ENCODE measurements around the gene MTCL1.

The MTCL1 gene

DNA sequence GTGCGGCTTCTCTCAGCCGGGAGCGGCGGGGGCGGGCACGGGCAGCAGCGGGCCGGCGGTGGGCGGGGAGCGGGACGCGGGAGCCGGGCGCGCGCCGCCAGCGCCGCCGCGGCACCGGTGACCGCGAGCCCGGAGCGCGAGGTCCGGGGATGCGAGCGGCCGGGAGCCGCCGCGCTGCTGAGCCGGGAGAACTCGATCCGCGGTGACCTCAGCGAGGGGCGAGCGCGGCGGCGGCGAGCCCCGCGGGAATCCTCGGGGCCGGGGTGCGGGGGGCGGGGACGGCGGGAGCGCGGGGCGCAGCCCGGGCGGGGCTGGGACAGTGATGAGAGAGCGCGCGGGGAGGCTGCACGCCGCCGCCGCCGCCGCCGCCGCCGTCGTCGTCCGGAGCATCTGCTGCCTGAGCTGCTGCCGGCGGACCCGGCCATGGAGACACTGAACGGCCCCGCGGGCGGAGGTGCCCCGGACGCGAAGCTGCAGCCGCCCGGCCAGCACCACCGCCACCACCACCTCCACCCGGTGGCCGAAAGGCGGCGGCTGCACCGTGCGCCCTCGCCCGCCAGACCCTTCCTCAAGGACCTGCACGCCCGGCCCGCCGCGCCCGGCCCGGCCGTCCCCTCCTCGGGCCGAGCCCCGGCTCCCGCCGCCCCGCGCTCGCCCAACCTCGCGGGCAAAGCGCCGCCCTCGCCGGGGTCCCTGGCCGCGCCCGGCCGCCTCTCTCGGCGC is at the start of gene MTCL1:
Gene MTCL1 (plus strand): TSS at position 319 of the 723 bp plus-strand sequence. CDS start 105 bp downstream, at position 424.
- DNase-seq (ENCODE audit: low read depth), result no peak

GRCh38 chr18:8656232-8656631 is 49.1 kb upstream of the MTCL1 start:
- DNase-seq (ENCODE audit: low read depth), result no peak

GRCh38 chr18:8657050-8657820 is 48.1 kb upstream of the MTCL1 start:
- no peak for DNase-seq (ENCODE audit: low read depth)

DNA sequence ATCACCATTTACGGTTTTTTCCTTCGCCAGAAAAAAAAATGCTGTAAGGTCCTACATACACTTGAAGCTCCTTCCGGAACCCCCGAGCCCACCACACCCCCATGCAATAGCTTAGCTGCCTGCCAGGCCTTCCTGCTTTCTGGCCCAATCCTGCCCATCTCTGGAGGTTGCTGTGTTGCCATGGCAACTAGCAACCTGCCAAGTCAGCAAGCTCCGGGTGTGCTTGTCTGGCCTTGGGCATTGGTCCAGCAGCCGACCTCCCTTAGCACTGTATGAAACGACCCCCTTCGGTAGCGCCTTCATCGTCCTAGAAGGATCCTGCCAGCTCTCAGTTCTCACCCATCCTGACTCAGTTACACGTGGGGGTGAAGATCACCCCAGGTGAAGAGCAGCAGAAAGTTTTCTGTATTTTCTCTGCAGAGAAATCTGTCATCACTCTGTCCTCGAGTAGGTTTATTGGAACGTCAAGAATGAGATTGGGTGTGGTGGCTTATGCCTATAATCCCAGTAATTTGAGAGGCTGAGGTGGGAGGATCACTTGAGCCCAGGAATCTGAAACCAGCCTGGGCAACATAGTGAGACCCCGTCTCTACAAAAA is 47.4 kb upstream of the MTCL1 start:
- peak; percentile 23 for DNase-seq (ENCODE audit: low read depth)

GRCh38 chr18:8658858-8659485 is 46.4 kb upstream of the MTCL1 start:
- DNase-seq (ENCODE audit: low read depth), result no peak

GRCh38 chr18:8659609-8660242 is 45.6 kb upstream of the MTCL1 start:
- DNase-seq (ENCODE audit: low read depth), result no peak

DNA sequence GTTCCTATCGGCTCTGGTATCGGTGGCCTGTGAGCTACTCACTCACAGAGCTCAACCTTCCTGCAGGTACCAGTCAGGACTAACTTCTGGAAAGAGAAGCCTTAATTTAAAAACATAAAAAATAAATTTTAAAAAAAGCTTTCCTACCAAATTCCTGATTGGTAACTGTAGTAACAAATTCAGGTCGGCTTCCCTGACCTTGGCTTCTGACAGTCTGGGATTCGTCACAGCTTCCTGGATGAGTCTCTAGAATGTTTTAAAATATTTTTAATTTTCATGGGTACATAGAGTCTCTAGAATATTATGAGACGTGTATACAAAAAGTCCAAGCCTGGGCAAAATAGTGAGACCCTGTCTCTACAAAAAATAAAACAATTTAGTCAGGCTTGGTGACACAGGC is 45.0 kb upstream of the MTCL1 start:
- DNase-seq (ENCODE audit: low read depth), result no peak

DNA sequence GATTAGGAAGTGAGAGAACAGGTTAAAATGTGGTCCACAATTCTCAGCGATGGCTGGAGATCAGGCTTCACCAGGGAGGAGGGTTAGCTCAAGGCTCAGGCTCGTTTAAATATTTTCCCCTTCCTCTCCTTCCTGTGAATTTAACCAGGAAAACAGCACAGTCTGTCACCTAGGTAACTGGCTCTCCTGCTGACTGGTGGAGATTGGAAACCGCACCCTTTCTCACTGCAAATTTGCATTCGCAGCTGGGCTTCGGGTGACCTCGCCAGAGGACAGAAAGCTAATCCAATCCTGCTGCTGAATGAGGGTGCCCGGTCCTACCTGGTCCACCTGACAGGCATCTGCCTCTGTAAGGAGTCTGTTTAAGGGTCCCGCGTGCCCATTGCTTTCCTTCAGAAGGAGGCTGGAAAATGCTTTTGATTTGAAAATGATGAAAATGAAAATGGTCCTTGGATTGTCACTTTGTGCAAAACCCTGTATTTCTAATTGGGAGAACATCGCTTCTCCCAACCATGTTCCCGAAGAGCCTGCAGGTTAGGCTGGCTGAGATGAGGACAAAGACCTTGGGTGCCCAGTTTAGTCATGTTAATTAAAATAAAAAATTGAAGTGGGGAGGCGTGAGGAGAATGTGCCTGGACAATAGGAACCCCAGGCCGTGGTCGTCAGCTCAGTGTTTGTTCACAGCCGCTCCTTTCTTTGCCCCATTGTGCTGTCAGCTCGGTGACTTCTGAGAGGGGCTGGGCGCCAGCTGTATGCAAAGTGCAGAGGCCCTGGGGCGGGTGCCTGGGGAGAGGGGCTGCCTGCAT is 43.4 kb upstream of the MTCL1 start:
- no peak for DNase-seq (ENCODE audit: low read depth)

- DNase-seq (ENCODE audit: low read depth), result no peak
These were observed 42.6 kb upstream of the MTCL1 start for GRCh38 chr18:8662560-8663255.

- DNase-seq (ENCODE audit: low read depth), result no peak
These were observed 37.5 kb upstream of the MTCL1 start for GRCh38 chr18:8667846-8668245.

- DNase-seq (ENCODE audit: low read depth), result no peak
These were observed 37.0 kb upstream of the MTCL1 start for GRCh38 chr18:8668381-8668780.

DNA sequence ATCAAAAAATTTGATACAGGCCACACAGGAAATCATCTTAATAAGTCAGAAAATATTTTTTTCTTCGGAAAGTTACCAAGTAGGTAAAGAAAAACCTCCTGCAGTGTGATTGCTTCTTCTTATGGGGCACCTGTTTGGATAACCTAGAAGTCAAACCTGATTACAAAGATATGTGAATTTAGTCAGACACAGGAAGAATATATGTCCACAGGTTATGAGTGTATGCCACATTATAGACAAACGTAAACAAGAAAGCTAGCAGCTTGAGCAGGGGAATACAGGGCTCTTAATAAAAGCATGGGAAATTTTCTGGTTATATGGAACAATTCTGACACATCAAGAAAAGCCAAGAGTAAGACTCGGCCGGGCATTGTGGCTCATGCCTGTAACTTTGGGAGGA is 35.8 kb upstream of the MTCL1 start:
- no peak for DNase-seq (ENCODE audit: low read depth)

GRCh38 chr18:8673256-8674209 is 31.8 kb upstream of the MTCL1 start:
- no peak for DNase-seq (ENCODE audit: low read depth)

DNA sequence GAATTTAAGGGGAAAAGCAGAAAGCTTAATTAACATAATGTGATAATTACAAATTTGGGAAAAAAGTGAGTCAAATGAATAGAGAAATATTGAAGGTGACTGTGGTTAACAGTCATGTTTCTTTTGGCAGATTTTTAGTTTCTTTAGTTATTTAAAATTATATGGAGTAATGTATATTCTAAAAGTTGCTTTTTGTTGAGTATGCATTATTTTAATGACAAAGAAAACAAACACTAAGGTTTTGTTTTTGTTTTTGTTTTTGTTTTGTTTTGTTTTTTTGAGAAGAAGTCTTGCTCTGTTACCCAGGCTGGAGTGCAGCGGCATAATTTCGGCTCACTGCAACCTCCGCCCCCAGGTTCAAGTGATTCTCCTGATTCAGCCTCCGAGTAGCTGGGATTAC is 30.3 kb upstream of the MTCL1 start:
- no peak for DNase-seq (ENCODE audit: low read depth)

- DNase-seq (ENCODE audit: low read depth), result no peak
These were observed 24.2 kb upstream of the MTCL1 start for GRCh38 chr18:8681196-8681595.

- DNase-seq (ENCODE audit: low read depth), result no peak
These were observed 20.8 kb upstream of the MTCL1 start for GRCh38 chr18:8684577-8684976.

DNA sequence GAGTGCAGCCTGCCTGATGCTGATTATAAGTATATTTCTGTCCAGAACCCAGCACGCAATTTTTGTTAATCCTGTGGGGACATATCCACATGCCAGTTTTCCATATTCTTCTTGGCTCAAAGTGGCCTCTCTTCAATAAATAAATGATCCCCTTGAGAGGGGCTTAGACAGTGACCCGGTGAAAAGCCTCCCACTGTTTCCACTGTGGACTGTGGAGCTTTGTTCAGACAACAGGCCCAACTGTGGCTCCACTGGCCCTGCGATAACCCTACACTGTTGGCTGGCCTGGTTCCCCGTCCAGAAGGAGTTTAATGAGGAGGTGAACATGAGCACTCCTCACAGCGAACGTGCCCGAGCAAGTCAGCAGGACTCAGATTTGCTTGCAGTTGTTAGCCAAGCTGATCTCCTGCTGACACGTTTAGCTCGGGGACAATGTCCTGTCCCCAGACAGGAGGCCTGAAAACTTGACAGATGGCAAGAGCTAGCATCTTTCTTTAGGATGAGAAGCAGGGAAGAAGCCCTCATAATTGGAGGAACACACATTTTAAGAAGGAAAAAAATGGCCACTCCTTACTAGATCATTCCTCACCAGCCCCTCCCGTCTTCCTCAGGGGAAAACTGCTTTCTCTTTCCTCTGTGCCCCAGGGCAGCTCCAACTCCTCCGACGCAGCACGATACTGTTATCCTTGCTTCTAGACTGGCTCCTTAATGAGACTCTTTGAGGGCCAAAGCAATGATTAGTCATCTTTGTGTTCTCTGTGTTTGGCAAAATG is 20.0 kb upstream of the MTCL1 start:
- DNase-seq (ENCODE audit: low read depth), result no peak

DNA sequence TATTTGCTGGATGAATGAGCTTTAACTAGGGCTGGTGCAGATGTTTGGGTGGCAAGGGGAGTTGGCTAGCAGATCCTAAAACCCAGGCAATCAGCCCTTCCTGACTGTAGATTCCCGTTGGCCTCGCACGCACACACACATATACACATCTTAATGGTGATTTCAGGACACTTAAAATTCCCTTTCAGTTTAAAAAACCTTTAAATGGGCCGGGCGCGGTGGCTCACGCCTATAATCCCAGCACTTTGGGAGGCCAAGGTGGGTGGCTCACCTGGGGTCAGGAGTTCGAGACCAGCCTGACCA is 19.5 kb upstream of the MTCL1 start:
- DNase-seq (ENCODE audit: low read depth), result no peak

- DNase-seq (ENCODE audit: low read depth), result no peak
These were observed 18.7 kb upstream of the MTCL1 start for GRCh38 chr18:8686611-8687010.

All from HS-27A (cell line).